Coronary artery (tissue), 2 donors: Measurements from ENCODE around the gene FAM50A.
A peak's percentile ranks its signal among the peaks of the same experiment; 100 is the strongest.

Experiments used
- DNase-seq: peaks from one replicate; pipeline ENCODE4 v3.0.0-alpha.2; 2017; ENCODE audit warnings: low spot score
- H3K27ac ChIP-seq, 2 donors: fragments of 200-600 bp; sonication (generic); one replicate each; pipeline ENCODE4 v1.5.1; 2016 to 2019
- H3K4me3 ChIP-seq: fragments of 200-600 bp; sonication (generic); 2 replicates; pipeline ENCODE4 v1.5.1; 2016; ENCODE audit warnings: mild to moderate bottlenecking, moderate library complexity
- CTCF ChIP-seq: fragments of 200-600 bp; sonication (generic); IDR thresholded peaks from one replicate; pipeline ENCODE4 v1.5.1; 2019; ENCODE audit warnings: antibody characterized with exemption

FAM50A gene

GRCh38 chrX:154460326-154460725, 16.4 kb downstream of the FAM50A start:
- H3K27ac ChIP-seq = peak overlapping the region in 1 of 2 donors; percentile 86
- no peak for TF ChIP-seq CTCF
- peak overlapping the region; percentile 81 for H3K4me3 ChIP-seq
- no peak for DNase-seq

GRCh38 chrX:154462396-154462795, 18.5 kb downstream of the FAM50A start:
- TF ChIP-seq CTCF = no peak
- H3K27ac ChIP-seq = no peak overlapping the region
- no peak for DNase-seq
- H3K4me3 ChIP-seq = no peak overlapping the region

GRCh38 chrX:154463611-154464220, 19.8 kb downstream of the FAM50A start:
- H3K4me3 ChIP-seq = no peak overlapping the region
- no peak for DNase-seq
- TF ChIP-seq CTCF = no peak
- H3K27ac ChIP-seq = no peak overlapping the region

GRCh38 chrX:154464806-154465365, 20.9 kb downstream of the FAM50A start:
- no peak for DNase-seq
- H3K4me3 ChIP-seq = no peak overlapping the region
- TF ChIP-seq CTCF = no peak
- no peak overlapping the region for H3K27ac ChIP-seq

GRCh38 chrX:154465601-154466000, 21.7 kb downstream of the FAM50A start:
- Histone ChIP-seq H3K27ac (no peak overlapping the region), H3K4me3 (no peak overlapping the region)
- TF ChIP-seq CTCF = no peak
- no peak for DNase-seq

- no peak overlapping the region for H3K4me3 ChIP-seq
- DNase-seq = no peak
- no peak for TF ChIP-seq CTCF
- H3K27ac ChIP-seq = no peak overlapping the region
Observed at GRCh38 chrX:154466036-154466435, 22.1 kb downstream of the FAM50A start.

GRCh38 chrX:154466907-154467306, 23.0 kb downstream of the FAM50A start:
- DNase-seq = no peak
- H3K27ac ChIP-seq = no peak overlapping the region
- no peak for TF ChIP-seq CTCF

More at GRCh38 chrX:154466907-154467306, 23.0 kb downstream of the FAM50A start:
- no peak overlapping the region for H3K4me3 ChIP-seq
